NCI-H146 treated with DMSO at 0.1 percent for 48 hours (cell line): Measurements from ENCODE around the gene LIMA1.
"Not testable (repeated sequence)": the region's sequence is repeated elsewhere in the genome, so short reads cannot be mapped to it uniquely, and the experiment has no call there.

Source experiments
- DNase-seq: peaks from one replicate; lab custom pipeline; 2025; ENCODE audit not compliant: unreplicated experiment; lab: John Stamatoyannopoulos, UW

The LIMA1 gene

GRCh38 chr12:50151047-50151687, 132.2 kb downstream of the LIMA1 start:
- DNase-seq, result no peak

- no peak for DNase-seq
Measured at GRCh38 chr12:50149311-50149710, 134.0 kb downstream of the LIMA1 start.

DNA sequence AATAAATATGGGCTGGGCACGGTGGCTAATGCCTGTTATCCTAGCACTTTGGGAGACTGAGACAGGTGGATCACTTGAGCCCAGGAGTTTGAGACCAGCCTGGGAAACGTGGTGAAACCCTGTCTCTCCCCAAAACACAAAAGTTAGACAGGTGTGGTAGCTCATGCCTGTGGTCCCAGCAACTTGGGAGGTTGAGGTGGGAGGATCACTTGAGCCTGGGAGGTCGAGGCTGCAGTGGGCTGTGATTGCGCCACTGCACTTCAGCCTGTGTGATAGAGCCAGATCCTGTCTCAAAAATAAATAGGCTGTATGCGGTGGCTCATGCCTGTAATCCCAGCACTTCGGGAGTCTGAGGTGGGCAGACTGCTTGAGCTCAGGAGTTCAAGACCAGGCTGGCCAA, 135.3 kb downstream of the LIMA1 start:
- DNase-seq, result not testable (repeated sequence)

DNA sequence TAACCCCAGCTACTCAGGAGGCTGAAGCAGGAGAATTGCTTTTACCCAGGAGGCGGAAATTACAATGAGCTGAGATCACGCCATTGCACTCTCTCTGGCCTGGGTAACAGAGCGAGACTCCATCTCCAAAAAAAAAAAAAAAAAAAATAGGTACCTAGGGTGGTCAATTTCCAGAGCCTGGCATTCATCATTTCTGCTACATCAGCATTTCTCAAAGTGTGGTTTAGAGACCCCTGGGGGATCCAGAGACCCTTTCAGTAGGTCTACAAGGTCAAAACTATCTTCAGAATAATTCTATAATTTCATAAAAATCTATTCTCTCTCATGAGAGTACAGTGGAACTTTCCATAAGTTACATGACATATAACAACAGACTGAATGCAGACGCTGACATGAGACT, 136.0 kb downstream of the LIMA1 start:
- DNase-seq, result no peak

- DNase-seq, result no peak
Measured at GRCh38 chr12:50145439-50145838, 137.9 kb downstream of the LIMA1 start.

DNA sequence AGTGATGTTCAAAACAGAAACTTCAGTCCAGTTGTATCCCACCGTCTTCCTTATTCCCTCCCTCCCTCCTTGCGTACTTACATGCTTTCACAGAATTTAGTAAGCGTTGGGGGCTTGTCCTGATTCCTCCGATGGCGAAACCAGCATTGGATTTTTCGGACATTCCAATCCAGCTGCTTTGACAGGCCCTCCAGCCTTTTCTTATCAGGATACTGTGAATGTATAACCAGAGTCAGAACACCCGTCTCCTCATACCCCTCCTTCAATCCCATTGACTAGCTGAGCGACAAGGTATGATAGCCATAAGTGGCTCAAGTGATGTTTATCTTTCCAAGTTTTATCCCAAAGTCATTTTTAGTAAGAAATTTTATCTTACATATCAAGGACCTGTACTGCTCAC, 140.3 kb downstream of the LIMA1 start:
- DNase-seq, result no peak

GRCh38 chr12:50132505-50133135, 150.7 kb downstream of the LIMA1 start:
- DNase-seq, result no peak

DNA sequence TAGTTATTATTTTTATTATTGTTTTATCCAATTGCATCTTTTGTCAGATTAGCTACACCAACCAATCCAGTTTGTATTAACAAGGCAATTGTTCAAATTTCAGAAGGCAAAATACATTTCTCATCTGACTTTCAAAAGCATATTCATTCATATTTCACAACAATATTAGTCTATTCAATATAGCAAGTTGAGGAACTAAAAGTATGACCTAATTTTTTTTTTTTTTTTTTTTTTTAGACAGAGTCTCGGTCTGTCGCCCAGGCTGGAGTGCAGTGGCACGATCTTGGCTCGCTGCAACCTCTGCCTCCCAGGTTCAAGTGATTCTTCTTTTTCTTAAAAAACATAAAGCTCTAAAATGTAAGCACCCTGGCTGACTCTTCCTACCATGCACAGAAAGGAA, 154.0 kb downstream of the LIMA1 start:
- DNase-seq, result no peak

GRCh38 chr12:50127546-50127945, 155.8 kb downstream of the LIMA1 start:
- no peak for DNase-seq
